Measurements from ENCODE around the gene ROCK2.

The ROCK2 gene

GRCh38 chr2:11142987-11143386, 201.4 kb downstream of the ROCK2 start:
- DNase-seq = no peak

GRCh38 chr2:11142330-11142729, 202.1 kb downstream of the ROCK2 start:
- DNase-seq = no peak

- DNase-seq = no peak
These were observed 203.1 kb downstream of the ROCK2 start for GRCh38 chr2:11141319-11141718.

- no peak for DNase-seq
These were observed 203.9 kb downstream of the ROCK2 start for GRCh38 chr2:11140492-11140891.

GRCh38 chr2:11134349-11134748, 210.1 kb downstream of the ROCK2 start:
- no peak for DNase-seq

GRCh38 chr2:11133936-11134320, 210.5 kb downstream of the ROCK2 start:
- no peak for DNase-seq

- no peak for DNase-seq
These were observed 211.0 kb downstream of the ROCK2 start for GRCh38 chr2:11133238-11133935.

GRCh38 chr2:11132036-11132671, 212.3 kb downstream of the ROCK2 start:
- DNase-seq = no peak

GRCh38 chr2:11131166-11131920, 213.1 kb downstream of the ROCK2 start:
- DNase-seq = no peak
